Smooth muscle cell (in vitro differentiated cells): Measurements from ENCODE around the gene PTPRQ. TPM values are rescaled to one million over a fixed set of nuclear protein-coding genes. Genes with fewer than 3 reads are reported as not detected.

ENCODE experiments used
- DNase-seq: peaks from one replicate; lab custom pipeline; 2025; ENCODE audit not compliant: unreplicated experiment; lab: John Stamatoyannopoulos, UW
- H2AFZ ChIP-seq: fragments of 200-600 bp; sonication (generic); 2 replicates; pipeline ENCODE4 v1.6.0; 2016; ENCODE audit warnings: antibody characterized with exemption, low read depth, mild to moderate bottlenecking
- H3F3A ChIP-seq: fragments of 200-600 bp; sonication (generic); 2 replicates; pipeline ENCODE4 v1.6.0; 2017; ENCODE audit warnings: antibody characterized with exemption, low read depth
- H3K27ac ChIP-seq: fragments of 200-600 bp; sonication (generic); 2 replicates; pipeline ENCODE4 v1.5.1; 2016; ENCODE audit warnings: low read depth, mild to moderate bottlenecking
- H3K27me3 ChIP-seq: fragments of 200-600 bp; sonication (generic); 2 replicates; pipeline ENCODE4 v1.6.1; 2016; ENCODE audit warnings: low read depth, mild to moderate bottlenecking
- H3K36me3 ChIP-seq: fragments of 200-600 bp; sonication (generic); 2 replicates; pipeline ENCODE4 v1.5.1; 2016; ENCODE audit warnings: low read depth
- H3K4me1 ChIP-seq: fragments of 200-600 bp; sonication (generic); 2 replicates; pipeline ENCODE4 v1.5.1; 2016; ENCODE audit warnings: low read depth
- H3K4me2 ChIP-seq: fragments of 200-600 bp; sonication (generic); 2 replicates; pipeline ENCODE4 v1.6.0; 2016; ENCODE audit warnings: mild to moderate bottlenecking
- H3K4me3 ChIP-seq: fragments of 200-600 bp; sonication (generic); 2 replicates; pipeline ENCODE4 v1.5.1; 2016; ENCODE audit warnings: mild to moderate bottlenecking
- H3K79me2 ChIP-seq: fragments of 200-600 bp; sonication (generic); 2 replicates; pipeline ENCODE4 v1.6.0; 2016; ENCODE audit warnings: low read depth, mild to moderate bottlenecking
- H3K9ac ChIP-seq: fragments of 200-600 bp; sonication (generic); 2 replicates; pipeline ENCODE4 v1.6.0; 2016; ENCODE audit warnings: low read depth
- H3K9me3 ChIP-seq: fragments of 200-600 bp; sonication (generic); replicated peaks from 2 replicates; pipeline ENCODE4 v1.5.1; 2016; ENCODE audit warnings: low read depth
- H4K20me1 ChIP-seq: fragments of 200-600 bp; sonication (generic); 2 replicates; pipeline ENCODE4 v1.6.0; 2016; ENCODE audit warnings: low read depth
- CTCF ChIP-seq: fragments of 200-600 bp; sonication (generic); IDR thresholded peaks from 2 replicates; pipeline ENCODE4 v1.5.1; 2017; ENCODE audit warnings: borderline replicate concordance, mild to moderate bottlenecking, antibody characterized with exemption; ENCODE audit not compliant: insufficient read depth, poor library complexity, severe bottlenecking
- WGBS: methylation state at CpG from one replicate; pipeline ENCODE4 v1.1.7; 2016; ENCODE audit warnings: low lambda C conversion rate; 5-methylcytosine and 5-hydroxymethylcytosine counted together
- polyA plus RNA-seq: library from polyadenylated mRNA; unstranded; fragments of >200 nt; fragmentation: Nextera tagmentation; extraction: Ambion mirVana; gene quantifications from 2 replicates; pipeline ENCODE4 v1.2.1, GENCODE V29; 2016
- total RNA-seq: library from RNA; depleted of rRNA; stranded (reverse); fragments of >200 nt; gene quantifications from 2 replicates; pipeline ENCODE4 v1.2.3, GENCODE V29; 2014

PTPRQ gene
- total and polyA plus RNA-seq, 2 experiments from 2014 or later = 0.04 TPM; not detected in 1

GRCh38 chr12:80513211-80513610, 69.2 kb downstream of the PTPRQ start:
- Histone ChIP-seq H3K27ac (no peak overlapping the region), H3K36me3 (no peaks in the 10 kb centered on the region), H3K4me1 (no peaks in the 10 kb centered on the region), H3K4me3 (no peak overlapping the region), H3K4me2 (no peak overlapping the region), H4K20me1 (no peaks in the 10 kb centered on the region), H3K79me2 (no peaks in the 10 kb centered on the region), H2AFZ (no peak overlapping the region), H3K27me3 (no peaks in the 10 kb centered on the region), H3K9me3 (no peaks in the 10 kb centered on the region), H3K9ac (no peak overlapping the region), H3F3A (no peaks in the 10 kb centered on the region)
- WGBS = 95% methylated on average over 18 of the region's 18 CpGs
- TF ChIP-seq CTCF = no peak
- DNase-seq = no peak

- H3K4me2 ChIP-seq = no peak overlapping the region
- H3K9me3 ChIP-seq = no peaks in the 10 kb centered on the region
- no peaks in the 10 kb centered on the region for H3K79me2 ChIP-seq
- H3K36me3 ChIP-seq = no peaks in the 10 kb centered on the region
- no peaks in the 10 kb centered on the region for H4K20me1 ChIP-seq
- no peaks in the 10 kb centered on the region for H3K4me1 ChIP-seq
- no peak for DNase-seq
- H3K27ac ChIP-seq = no peak overlapping the region
- TF ChIP-seq CTCF = no peak
- WGBS = 95% methylated on average over 2 of the region's 2 CpGs
- no peaks in the 10 kb centered on the region for H3F3A ChIP-seq
- no peak overlapping the region for H3K4me3 ChIP-seq
- H2AFZ ChIP-seq = no peak overlapping the region
- H3K27me3 ChIP-seq = no peaks in the 10 kb centered on the region
- H3K9ac ChIP-seq = no peak overlapping the region
These were observed 73.6 kb downstream of the PTPRQ start for GRCh38 chr12:80517655-80518054.

GRCh38 chr12:80531646-80532045, 87.6 kb downstream of the PTPRQ start:
- Histone ChIP-seq H3K4me3 (no peak overlapping the region), H3K27me3 (no peaks in the 10 kb centered on the region), H3K9ac (no peak overlapping the region), H3F3A (no peaks in the 10 kb centered on the region), H3K36me3 (no peaks in the 10 kb centered on the region), H3K4me1 (no peaks in the 10 kb centered on the region), H2AFZ (no peak overlapping the region), H4K20me1 (no peaks in the 10 kb centered on the region), H3K27ac (no peak overlapping the region), H3K4me2 (no peak overlapping the region), H3K9me3 (no peaks in the 10 kb centered on the region), H3K79me2 (no peaks in the 10 kb centered on the region)
- no peak for TF ChIP-seq CTCF
- no peak for DNase-seq

GRCh38 chr12:80539029-80539428, 95.0 kb downstream of the PTPRQ start:
- no peaks in the 10 kb centered on the region for H4K20me1 ChIP-seq
- no peaks in the 10 kb centered on the region for H3K79me2 ChIP-seq
- no peak overlapping the region for H3K4me3 ChIP-seq
- H3K9ac ChIP-seq = no peak overlapping the region
- no peaks in the 10 kb centered on the region for H3K36me3 ChIP-seq
- WGBS = 28% methylated on average over 2 of the region's 2 CpGs
- no peaks in the 10 kb centered on the region for H3F3A ChIP-seq
- H3K9me3 ChIP-seq = no peaks in the 10 kb centered on the region
- H3K27me3 ChIP-seq = no peaks in the 10 kb centered on the region
- no peak overlapping the region for H3K4me2 ChIP-seq
- H3K27ac ChIP-seq = no peak overlapping the region
- no peak for TF ChIP-seq CTCF
- peak overlapping the region; percentile 57 for H2AFZ ChIP-seq
- DNase-seq = no peak
- no peaks in the 10 kb centered on the region for H3K4me1 ChIP-seq
